ENCODE data around the gene HIP1R. TPM values are rescaled to one million over a fixed set of nuclear protein-coding genes. Genes with fewer than 3 reads are reported as not detected.

The HIP1R gene
- total RNA-seq, 1 donor from 2014 or later, result 61.1 TPM

DNA sequence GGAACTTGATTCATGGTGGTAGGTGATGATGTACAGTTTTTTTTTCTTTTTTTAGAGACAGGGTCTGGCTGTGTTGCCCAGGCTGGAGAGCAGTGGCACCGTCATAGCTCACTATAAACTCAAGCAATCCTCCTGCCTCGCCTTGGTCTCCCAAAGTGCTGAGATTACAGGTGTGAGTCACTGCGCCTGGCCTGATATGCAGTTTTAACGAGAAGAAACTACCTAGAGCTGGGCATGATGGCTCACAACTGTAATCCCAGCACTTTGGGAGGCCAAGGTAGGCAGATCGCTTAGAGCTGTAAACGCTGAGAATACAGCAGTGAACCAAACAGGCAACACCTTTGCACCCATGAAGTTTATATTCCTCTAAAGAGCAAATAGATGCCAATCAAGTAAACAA, 73.7 kb downstream of the HIP1R start:
- no peak for DNase-seq (ENCODE audit: low spot score, unreplicated experiment)
- Mint-ChIP-seq H3K9me3 (ENCODE audit: low read depth) (no peaks in the 10 kb centered on the region), H3K27ac (no peak overlapping the region), H3K4me1 (ENCODE audit: low read depth) (peaks cover 2% of the 10 kb centered on the region), H3K4me3 (ENCODE audit: low read depth) (no peak overlapping the region), H3K36me3 (ENCODE audit: insufficient read depth) (no peaks in the 10 kb centered on the region), H3K27me3 (no peaks in the 10 kb centered on the region)
- TF ChIP-seq, protein P1, sequence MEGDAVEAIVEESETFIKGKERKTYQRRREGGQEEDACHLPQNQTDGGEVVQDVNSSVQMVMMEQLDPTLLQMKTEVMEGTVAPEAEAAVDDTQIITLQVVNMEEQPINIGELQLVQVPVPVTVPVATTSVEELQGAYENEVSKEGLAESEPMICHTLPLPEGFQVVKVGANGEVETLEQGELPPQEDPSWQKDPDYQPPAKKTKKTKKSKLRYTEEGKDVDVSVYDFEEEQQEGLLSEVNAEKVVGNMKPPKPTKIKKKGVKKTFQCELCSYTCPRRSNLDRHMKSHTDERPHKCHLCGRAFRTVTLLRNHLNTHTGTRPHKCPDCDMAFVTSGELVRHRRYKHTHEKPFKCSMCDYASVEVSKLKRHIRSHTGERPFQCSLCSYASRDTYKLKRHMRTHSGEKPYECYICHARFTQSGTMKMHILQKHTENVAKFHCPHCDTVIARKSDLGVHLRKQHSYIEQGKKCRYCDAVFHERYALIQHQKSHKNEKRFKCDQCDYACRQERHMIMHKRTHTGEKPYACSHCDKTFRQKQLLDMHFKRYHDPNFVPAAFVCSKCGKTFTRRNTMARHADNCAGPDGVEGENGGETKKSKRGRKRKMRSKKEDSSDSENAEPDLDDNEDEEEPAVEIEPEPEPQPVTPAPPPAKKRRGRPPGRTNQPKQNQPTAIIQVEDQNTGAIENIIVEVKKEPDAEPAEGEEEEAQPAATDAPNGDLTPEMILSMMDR (IDR thresholded peaks at IDR 0.05; ENCODE audit: unreplicated experiment), result no peak

DNA sequence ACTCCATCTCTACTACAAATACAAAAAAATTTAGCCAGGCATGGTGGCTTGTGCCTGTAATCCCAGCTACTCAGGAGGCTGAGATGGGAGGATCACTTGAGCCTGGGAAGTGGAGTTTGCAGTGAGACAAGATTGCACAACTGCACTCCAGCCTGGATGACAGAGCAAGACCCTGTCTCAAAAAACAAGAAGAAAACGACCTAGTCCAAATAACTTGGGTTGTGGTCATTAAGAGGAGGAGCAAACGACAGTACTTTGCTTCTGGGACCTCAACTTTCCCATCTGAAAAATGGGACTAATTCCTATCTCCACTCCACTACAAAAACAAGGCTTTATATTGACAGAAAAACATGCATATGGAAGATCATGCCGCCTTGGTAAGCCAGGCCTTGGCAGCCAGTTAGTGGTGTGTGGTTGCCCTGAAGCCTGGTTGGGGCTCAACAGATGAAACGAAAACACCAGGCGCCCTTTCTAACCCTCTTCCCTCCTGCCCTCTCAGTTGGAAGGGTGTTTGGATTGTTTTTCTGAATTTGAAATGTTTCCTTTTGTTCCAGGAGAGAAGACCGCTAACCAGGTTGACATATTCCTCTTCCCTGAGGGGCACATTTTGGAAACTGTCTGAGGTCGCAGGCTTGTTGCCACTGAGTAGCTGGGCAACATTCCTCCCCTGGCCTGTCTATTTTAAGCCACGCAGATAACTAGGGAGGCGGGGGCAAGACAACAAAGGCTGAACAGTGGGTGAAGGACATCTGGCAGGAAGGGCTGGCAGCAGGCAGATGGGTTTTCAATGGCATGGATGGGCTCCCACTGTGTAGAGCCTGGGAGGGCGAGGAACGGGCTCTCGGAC, 74.4 kb downstream of the HIP1R start:
- H3K27me3 Mint-ChIP-seq, result no peaks in the 10 kb centered on the region
- peak overlapping the region; percentile 39 for H3K27ac Mint-ChIP-seq
- no peaks in the 10 kb centered on the region for H3K36me3 Mint-ChIP-seq (ENCODE audit: insufficient read depth)
- TF ChIP-seq, protein P1 (IDR thresholded peaks at IDR 0.05; ENCODE audit: unreplicated experiment), result no peak
- DNase-seq (ENCODE audit: low spot score, unreplicated experiment), result no peak
- H3K4me1 Mint-ChIP-seq (ENCODE audit: low read depth), result peaks cover 2% of the 10 kb centered on the region
- no peaks in the 10 kb centered on the region for H3K9me3 Mint-ChIP-seq (ENCODE audit: low read depth)
- H3K4me3 Mint-ChIP-seq (ENCODE audit: low read depth), result no peak overlapping the region

Other genes with a start within 250 kb of the HIP1R start
- 0.67 and 1.5 TPM in 2 replicates for gene HCAR2, start 132.1 kb upstream of the HIP1R start, total RNA-seq
- not detected in 2 replicates for gene HCAR3, start 118.6 kb upstream of the HIP1R start, total RNA-seq
- 0.22 and 0.62 TPM in 2 replicates for gene HCAR1, start 104.6 kb upstream of the HIP1R start, total RNA-seq
- 67.8 and 68.4 TPM in 2 replicates for gene DENR, start 82.6 kb upstream of the HIP1R start, total RNA-seq
- 0.80 and 0.81 TPM in 2 replicates for gene CCDC62, start 60.9 kb upstream of the HIP1R start, total RNA-seq
- gene VPS37B, start 60.7 kb downstream of the HIP1R start, total RNA-seq, result 22.9 and 24.2 TPM in 2 replicates
- gene ABCB9, start 131.0 kb downstream of the HIP1R start, total RNA-seq, result 10.4 and 10.5 TPM in 2 replicates
- gene OGFOD2, start 139.8 kb downstream of the HIP1R start, total RNA-seq, result 16.1 and 16.8 TPM in 2 replicates
- 122 and 127 TPM in 2 replicates for gene ARL6IP4, start 145.2 kb downstream of the HIP1R start, total RNA-seq

Data from progenitor cell of endocrine pancreas (in vitro differentiated cells).